ENCODE results near the gene TSN. TPM values are rescaled to one million over a fixed set of nuclear protein-coding genes. Genes with fewer than 3 reads are reported as not detected.

The TSN gene
- total and polyA plus RNA-seq, 9 of the 15 experiments (the other 6 are each of a cell fraction or from before 2014, with no cell fraction given), result 63.2 to 152 (median 95.2) TPM

- TF ChIP-seq ARID4B (CRISPR knock-in tag; IDR thresholded peaks at IDR 0.05) (no peak), DPF2 (IDR thresholded peaks at IDR 0.05) (peak; percentile 42; the same call in 1 of the 2 replicates), MEF2D (tag; conservative IDR thresholded peaks at IDR 0.05; ENCODE audit: low read depth) (peak; percentile 75; the same call in 1 of the 2 replicates), ARNT (IDR thresholded peaks at IDR 0.05) (peak in 1 of 2 experiments; percentile 57; a peak in 1 of 4 replicates), ZNF324 (CRISPR knock-in tag; IDR thresholded peaks at IDR 0.05) (no peak), ZNF717 (CRISPR knock-in tag; IDR thresholded peaks at IDR 0.05) (no peak), ZNF76 (CRISPR knock-in tag; IDR thresholded peaks at IDR 0.05; ENCODE audit: borderline replicate concordance) (no peak), ZNF24 (IDR thresholded peaks at IDR 0.05) (peak; percentile 98), FOSL1 (tag; conservative IDR thresholded peaks at IDR 0.05) (peak; percentile 50), FIP1L1 (IDR thresholded peaks at IDR 0.05; ENCODE audit: low read depth, low read length, poor library complexity, severe bottlenecking) (no peak), ZFP36 (IDR thresholded peaks at IDR 0.05; ENCODE audit: low read depth, low read length, partially characterized antibody) (peak; percentile 71), CBFB (CRISPR knock-in tag; IDR thresholded peaks at IDR 0.05) (no peak), CHD2 (IDR thresholded peaks at IDR 0.05; ENCODE audit: low read depth, low read length) (no peak), TOE1 (IDR thresholded peaks at IDR 0.05; ENCODE audit: borderline replicate concordance) (no peak), TOE1 (CRISPR knock-in tag; IDR thresholded peaks at IDR 0.05; ENCODE audit: borderline replicate concordance, low read depth) (no peak), ETS2 (tag; IDR thresholded peaks at IDR 0.05; ENCODE audit: borderline replicate concordance, poor library complexity, severe bottlenecking) (no peak), SP1 (CRISPR knock-in tag; IDR thresholded peaks at IDR 0.05) (no peak)
Measured at GRCh38 chr2:121722479-121722878, 33.0 kb upstream of the TSN start (continued).
